Type B pancreatic cell (in vitro differentiated cells): ENCODE measurements around the gene SLC38A10. TPM values are rescaled to one million over a fixed set of nuclear protein-coding genes. Genes with fewer than 3 reads are reported as not detected.

Experiments used
- DNase-seq: peaks from one replicate; pipeline ENCODE4 v3.0.0; 2021; ENCODE audit warnings: mixed read lengths; ENCODE audit not compliant: unreplicated experiment; ENCODE audit errors: extremely low spot score
- H3K27ac Mint-ChIP-seq: 2 replicates; pipeline ENCODE4 v1.8.0; 2021; ENCODE audit warnings: mild to moderate bottlenecking, mixed read lengths
- H3K27me3 Mint-ChIP-seq: 2 replicates; pipeline ENCODE4 v1.8.0; 2021; ENCODE audit warnings: mixed read lengths
- H3K36me3 Mint-ChIP-seq: 2 replicates; pipeline ENCODE4 v1.8.0; 2021; ENCODE audit warnings: mixed read lengths
- H3K4me1 Mint-ChIP-seq: one replicate; pipeline ENCODE4 v1.8.0; 2021; ENCODE audit warnings: mixed read lengths; ENCODE audit not compliant: unreplicated experiment
- H3K4me3 Mint-ChIP-seq: 2 replicates; pipeline ENCODE4 v1.8.0; 2021; ENCODE audit warnings: mild to moderate bottlenecking, mixed read lengths
- H3K9me3 Mint-ChIP-seq: 2 replicates; pipeline ENCODE4 v1.8.0; 2021; ENCODE audit warnings: mixed read lengths
- total RNA-seq: library from RNA; stranded (reverse); gene quantifications from 2 replicates; pipeline ENCODE4 v1.2.1, GENCODE V29; 2021; ENCODE audit warnings: low replicate concordance
- TF ChIP-seq, protein P1 (sequence below): fragments of 200-600 bp; sonication (generic); conservative IDR thresholded peaks from 2 replicates; pipeline ENCODE4 v1.5.0; 2021; ENCODE audit warnings: antibody characterized with exemption, mild to moderate bottlenecking

Gene SLC38A10
- total RNA-seq, 1 donor from 2014 or later = 85.0 TPM

DNA sequence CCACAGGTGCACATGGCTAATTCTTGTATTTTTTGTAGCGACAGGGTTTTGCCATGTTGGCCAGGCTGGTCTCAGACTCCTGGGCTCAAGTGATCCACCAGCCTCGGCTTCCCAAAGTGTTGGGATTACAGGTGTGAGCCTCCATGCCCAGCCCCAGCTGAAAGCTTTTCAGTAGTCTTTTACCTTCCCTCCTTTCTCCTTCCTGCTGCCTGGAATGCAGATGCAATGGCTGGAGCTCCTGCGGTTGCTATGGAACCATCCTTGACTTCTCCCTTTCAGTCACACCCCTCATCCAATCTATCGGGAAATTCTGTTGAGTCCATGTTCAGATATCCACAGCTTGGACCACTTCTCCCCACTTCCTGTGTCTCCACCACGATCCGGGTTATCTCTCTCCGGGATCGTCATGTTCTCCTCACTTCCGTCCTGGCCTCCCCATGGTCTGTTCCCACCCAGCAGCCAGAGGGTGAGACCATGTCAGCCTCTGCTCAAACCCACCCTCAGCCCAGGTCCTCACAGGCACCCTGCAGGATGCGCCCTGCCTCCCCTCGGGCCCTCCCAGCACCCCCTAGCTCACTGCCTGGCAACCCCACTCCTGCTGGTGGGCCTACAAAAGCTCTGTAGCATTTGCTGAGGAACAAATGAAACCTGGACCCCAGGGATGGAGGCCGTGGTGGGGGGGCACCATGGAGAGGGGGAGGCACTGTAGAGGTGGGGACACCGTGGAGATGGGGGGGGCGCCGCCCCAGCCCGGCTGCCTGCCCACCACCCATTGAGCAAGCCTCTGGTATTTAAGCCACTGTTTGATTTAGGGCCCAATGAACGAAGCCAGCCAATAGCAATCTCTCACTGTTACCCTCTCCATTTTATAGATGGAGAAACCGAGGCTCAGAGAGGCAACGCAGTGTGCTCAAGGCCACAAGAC lies 12.8 kb upstream of the SLC38A10 start:
- Mint-ChIP-seq H3K27me3 (no peaks in the 10 kb centered on the region), H3K4me3 (peak overlapping the region; percentile 14), H3K4me1 (peaks cover 31% of the 10 kb centered on the region), H3K27ac (peak overlapping the region; percentile 46), H3K36me3 (no peaks in the 10 kb centered on the region), H3K9me3 (no peaks in the 10 kb centered on the region)
- TF ChIP-seq, protein P1, sequence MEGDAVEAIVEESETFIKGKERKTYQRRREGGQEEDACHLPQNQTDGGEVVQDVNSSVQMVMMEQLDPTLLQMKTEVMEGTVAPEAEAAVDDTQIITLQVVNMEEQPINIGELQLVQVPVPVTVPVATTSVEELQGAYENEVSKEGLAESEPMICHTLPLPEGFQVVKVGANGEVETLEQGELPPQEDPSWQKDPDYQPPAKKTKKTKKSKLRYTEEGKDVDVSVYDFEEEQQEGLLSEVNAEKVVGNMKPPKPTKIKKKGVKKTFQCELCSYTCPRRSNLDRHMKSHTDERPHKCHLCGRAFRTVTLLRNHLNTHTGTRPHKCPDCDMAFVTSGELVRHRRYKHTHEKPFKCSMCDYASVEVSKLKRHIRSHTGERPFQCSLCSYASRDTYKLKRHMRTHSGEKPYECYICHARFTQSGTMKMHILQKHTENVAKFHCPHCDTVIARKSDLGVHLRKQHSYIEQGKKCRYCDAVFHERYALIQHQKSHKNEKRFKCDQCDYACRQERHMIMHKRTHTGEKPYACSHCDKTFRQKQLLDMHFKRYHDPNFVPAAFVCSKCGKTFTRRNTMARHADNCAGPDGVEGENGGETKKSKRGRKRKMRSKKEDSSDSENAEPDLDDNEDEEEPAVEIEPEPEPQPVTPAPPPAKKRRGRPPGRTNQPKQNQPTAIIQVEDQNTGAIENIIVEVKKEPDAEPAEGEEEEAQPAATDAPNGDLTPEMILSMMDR = no peak
- DNase-seq = no peak

DNA sequence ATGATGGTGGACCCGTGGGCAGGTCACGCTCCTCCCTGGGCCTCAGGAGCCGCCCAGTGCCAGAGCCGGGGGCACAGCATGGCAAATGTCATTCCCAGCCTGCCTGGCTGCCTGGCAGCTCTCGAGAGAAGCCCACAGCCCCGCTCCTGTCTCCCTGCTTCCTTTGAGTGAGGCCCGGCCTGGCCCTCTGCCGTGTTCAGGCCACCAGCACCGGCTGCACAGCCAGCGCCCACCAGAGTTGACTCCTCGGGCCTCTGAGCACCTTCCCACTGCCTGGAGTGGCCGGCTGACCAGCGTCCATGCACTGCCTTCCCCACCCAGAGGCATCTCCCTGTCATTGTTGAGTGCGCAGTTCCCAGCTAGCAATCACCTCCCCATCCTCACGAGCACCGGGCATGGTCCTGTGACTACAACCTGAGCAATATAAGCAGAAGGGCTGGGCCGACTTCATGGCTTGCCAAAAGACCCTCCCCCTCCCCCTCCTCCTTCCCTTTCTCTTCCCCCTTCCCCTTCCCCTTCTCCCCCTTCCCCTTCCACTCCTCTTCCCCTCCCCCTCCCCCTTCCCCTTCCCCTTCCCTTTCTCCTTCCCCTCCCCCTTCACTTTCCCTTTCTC lies 11.9 kb upstream of the SLC38A10 start:
- no peak for DNase-seq
- Mint-ChIP-seq H3K36me3 (no peaks in the 10 kb centered on the region), H3K27me3 (no peaks in the 10 kb centered on the region), H3K27ac (peak overlapping the region; percentile 51), H3K9me3 (no peaks in the 10 kb centered on the region), H3K4me1 (peaks cover 36% of the 10 kb centered on the region), H3K4me3 (no peak overlapping the region)
- TF ChIP-seq, protein P1 = no peak

DNA sequence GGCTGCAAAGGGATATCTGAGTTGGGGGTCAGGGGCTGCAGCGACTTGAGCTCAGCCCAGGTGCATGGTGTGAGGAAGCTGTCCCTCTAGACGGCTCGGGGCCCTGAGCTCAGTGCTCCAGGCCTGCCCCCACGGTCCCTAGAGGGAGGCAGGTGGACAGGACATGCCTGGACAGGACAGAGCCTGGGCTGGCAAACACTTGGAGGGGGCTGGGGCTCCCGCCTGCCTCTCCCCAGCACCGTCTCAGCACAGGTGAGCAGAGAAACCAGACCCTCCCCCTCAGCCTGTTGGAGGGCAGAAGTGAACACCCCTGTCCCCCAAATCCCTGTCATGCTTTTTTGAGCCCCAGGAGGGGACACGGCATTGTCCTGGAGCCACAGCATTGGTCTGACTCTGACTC lies 11.4 kb upstream of the SLC38A10 start:
- Mint-ChIP-seq H3K9me3 (no peaks in the 10 kb centered on the region), H3K36me3 (no peaks in the 10 kb centered on the region), H3K4me3 (no peak overlapping the region), H3K27ac (no peak overlapping the region), H3K27me3 (no peaks in the 10 kb centered on the region), H3K4me1 (peaks cover 36% of the 10 kb centered on the region)
- DNase-seq = no peak
- TF ChIP-seq, protein P1 = no peak

DNA sequence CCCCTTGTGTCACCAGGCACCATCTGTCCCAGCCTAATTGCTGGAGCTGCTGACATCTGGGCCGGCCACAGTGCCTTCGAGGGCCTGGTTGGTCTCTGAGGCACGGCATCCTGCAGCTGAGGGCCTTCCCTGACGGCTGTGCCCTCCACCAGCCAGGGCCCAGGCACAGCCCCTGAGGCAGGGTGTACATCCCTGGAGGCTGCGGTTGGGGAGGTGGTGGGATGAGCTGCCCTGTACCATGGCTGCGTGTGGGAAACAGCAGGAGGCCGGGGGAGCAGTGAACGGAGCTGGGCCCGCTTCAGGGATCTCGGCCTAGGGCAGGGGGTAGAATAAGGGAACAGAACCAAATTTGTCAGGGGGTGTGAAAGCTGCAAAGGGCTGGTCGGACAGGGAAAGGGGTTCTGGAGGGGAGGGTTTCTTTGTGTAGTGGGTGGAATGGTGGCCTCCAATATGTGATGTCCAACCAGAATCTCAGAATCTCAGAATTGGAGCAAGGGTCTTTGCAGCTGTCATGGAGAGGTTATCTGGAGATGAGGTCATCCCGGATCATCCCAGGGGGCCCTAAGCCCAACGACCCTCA lies 10.0 kb upstream of the SLC38A10 start:
- Mint-ChIP-seq H3K27me3 (no peaks in the 10 kb centered on the region), H3K4me3 (no peak overlapping the region), H3K27ac (no peak overlapping the region)

More for the DNA sequence above, 10.0 kb upstream of the SLC38A10 start:
- TF ChIP-seq, protein P1 = no peak
- H3K9me3 Mint-ChIP-seq = no peaks in the 10 kb centered on the region
- no peak for DNase-seq
- H3K36me3 Mint-ChIP-seq = no peaks in the 10 kb centered on the region
- peaks cover 32% of the 10 kb centered on the region for H3K4me1 Mint-ChIP-seq
